NT2/D1 (cell line): ENCODE data around the gene TOM1L2.

Experiments used
- DNase-seq: peaks from one replicate; pipeline ENCODE4 v3.0.0-alpha.2; 2011; ENCODE audit warnings: low read depth, low spot score
- H3K27me3 ChIP-seq: 2 replicates; pipeline ENCODE4 v1.6.0; 2011; ENCODE audit warnings: mild to moderate bottlenecking; ENCODE audit not compliant: insufficient read length, insufficient read depth
- H3K36me3 ChIP-seq: 2 replicates; pipeline ENCODE4 v1.6.1; 2011; ENCODE audit warnings: mild to moderate bottlenecking, low read length, mixed read lengths; ENCODE audit not compliant: insufficient read depth, insufficient read length
- H3K4me1 ChIP-seq: 2 replicates; pipeline ENCODE4 v1.5.1; 2011; ENCODE audit not compliant: insufficient read depth, insufficient read length
- H3K4me3 ChIP-seq: 2 replicates; pipeline ENCODE4 v1.5.1; 2011; ENCODE audit warnings: low read depth; ENCODE audit not compliant: insufficient read length
- H3K9ac ChIP-seq: 2 replicates; pipeline ENCODE4 v1.6.0; 2011; ENCODE audit warnings: low read depth; ENCODE audit not compliant: insufficient read length
- H3K9me3 ChIP-seq: 2 replicates; pipeline ENCODE4 v1.5.1; 2011; ENCODE audit warnings: mild to moderate bottlenecking, low read length; ENCODE audit not compliant: insufficient read depth
- SUZ12 ChIP-seq: IDR thresholded peaks from 2 replicates; pipeline ENCODE4 v1.6.1; 2011; ENCODE audit not compliant: insufficient read length, insufficient read depth; ENCODE audit errors: extremely low read depth
- YY1 ChIP-seq: IDR thresholded peaks from 2 replicates; pipeline ENCODE4 v1.6.1; 2011; ENCODE audit not compliant: insufficient read length, insufficient read depth
- ZNF274 ChIP-seq: IDR thresholded peaks from 2 replicates; pipeline ENCODE4 v1.6.1; 2011; ENCODE audit warnings: mild to moderate bottlenecking, low read depth, low read length

The TOM1L2 gene

DNA sequence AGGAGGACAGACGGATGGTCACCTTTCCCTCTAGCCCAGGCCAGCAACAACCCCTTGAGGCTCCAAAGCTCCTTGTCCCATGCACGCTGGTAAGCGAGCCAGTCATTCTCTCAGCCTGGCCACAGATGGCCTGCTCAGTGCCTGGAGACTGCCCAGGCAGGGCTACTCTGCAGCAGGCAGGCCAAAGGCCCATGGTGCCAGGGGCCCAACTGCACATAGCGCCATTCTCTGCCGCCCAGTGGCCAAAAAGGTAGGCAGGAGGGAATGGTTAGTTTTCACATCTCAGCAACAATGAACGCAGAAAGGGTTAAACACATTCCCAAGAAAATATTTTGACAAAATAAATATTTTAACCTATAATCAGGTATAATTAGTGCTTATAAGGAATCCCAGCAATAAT lies 127.7 kb downstream of the TOM1L2 start:
- Histone ChIP-seq H3K9ac (no peak overlapping the region), H3K36me3 (no peaks in the 10 kb centered on the region), H3K4me3 (no peak overlapping the region), H3K9me3 (no peaks in the 10 kb centered on the region), H3K27me3 (no peaks in the 10 kb centered on the region), H3K4me1 (peaks cover 17% of the 10 kb centered on the region)
- DNase-seq, result no peak
- TF ChIP-seq YY1 (no peak), SUZ12 (no peak)

DNA sequence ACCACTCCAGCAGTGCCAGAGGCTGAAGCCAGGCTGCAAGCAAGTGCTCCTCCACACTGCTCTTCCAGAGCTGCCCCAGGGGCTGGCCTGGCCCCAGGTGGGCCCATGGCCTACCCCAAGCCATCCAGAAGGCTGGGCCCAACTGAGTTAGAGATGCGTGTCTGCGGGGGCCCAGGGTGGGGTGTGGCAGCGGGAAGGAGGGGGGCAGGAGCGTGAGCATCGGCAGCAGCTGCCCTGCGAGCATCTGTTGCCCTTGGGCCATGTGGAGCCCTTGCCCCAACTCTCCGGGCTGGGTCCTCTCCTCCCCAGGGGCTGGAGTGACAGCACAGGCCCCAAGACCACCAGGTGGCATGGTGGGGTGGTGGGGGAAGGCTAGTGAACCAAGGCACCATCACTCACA lies 128.1 kb downstream of the TOM1L2 start:
- no peaks in the 10 kb centered on the region for H3K9me3 ChIP-seq
- no peaks in the 10 kb centered on the region for H3K36me3 ChIP-seq
- TF ChIP-seq ZNF274 (no peak), SUZ12 (no peak), YY1 (no peak)
- no peak overlapping the region for H3K9ac ChIP-seq
- no peaks in the 10 kb centered on the region for H3K27me3 ChIP-seq
- peaks cover 16% of the 10 kb centered on the region for H3K4me1 ChIP-seq
- DNase-seq, result no peak
- no peak overlapping the region for H3K4me3 ChIP-seq

DNA sequence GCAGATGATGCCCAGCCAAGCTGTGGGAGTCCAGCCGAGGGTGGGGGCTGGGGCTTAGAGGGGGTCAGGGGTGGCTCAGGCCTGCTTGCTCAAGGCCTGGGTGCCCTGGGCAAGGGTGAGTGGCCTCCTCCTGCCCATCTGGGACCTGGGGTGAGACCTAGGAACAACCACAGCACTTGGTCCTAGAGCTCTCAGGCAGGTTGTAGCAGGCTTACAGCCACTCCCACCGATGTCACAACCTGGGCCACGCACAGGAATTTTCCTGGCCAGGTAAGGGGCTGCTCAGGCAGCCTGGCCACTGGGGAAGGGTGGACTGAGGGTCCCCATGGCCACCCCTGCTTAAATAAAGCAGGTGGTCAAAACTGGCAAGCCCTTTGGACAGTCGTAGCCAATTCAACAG lies 129.1 kb downstream of the TOM1L2 start:
- no peak for TF ChIP-seq YY1
- no peak for TF ChIP-seq ZNF274
- TF ChIP-seq SUZ12, result no peak
- H3K9me3 ChIP-seq, result no peaks in the 10 kb centered on the region
- no peak overlapping the region for H3K4me3 ChIP-seq
- no peak for DNase-seq
- no peaks in the 10 kb centered on the region for H3K27me3 ChIP-seq
- peaks cover 14% of the 10 kb centered on the region for H3K4me1 ChIP-seq
- no peak overlapping the region for H3K9ac ChIP-seq
- no peaks in the 10 kb centered on the region for H3K36me3 ChIP-seq

DNA sequence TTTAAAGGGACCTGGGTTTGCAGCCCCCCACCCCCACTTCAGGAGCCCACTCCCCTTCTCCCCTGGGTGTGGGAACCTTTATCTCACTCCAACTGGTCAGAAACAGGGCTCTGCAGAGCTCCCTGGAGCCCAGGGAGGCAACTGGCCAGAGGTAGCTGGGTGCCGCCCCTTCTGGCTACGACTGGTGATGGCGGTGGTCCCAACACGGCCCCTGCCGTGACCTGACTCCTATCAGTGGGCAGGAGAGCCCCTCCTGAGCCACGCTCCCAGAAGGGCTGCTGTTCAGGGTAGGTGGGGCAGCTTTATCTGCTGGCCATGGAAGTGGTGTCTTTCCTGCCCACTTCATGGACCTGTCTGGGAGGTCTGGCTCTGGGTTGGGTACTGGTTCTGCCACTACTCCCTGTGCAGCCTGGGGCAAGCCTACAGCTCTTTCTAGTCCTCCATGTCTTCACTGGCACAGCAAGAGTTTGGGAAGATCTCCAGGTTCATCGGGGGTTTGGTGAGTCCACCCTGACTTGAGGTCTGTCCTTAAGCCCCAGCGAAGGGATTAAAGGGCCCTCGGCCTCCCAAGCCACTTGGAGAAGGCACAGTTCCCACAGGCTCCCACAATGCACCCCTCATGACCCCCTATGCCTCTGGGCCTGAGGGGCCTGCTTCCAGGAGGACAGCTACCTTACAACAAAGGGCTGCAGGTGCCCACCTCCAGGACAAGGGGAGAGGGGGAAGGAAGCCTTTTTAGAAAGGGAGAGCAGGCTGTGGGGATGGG lies 129.9 kb downstream of the TOM1L2 start:
- Histone ChIP-seq H3K27me3 (no peaks in the 10 kb centered on the region), H3K9ac (peak overlapping the region; percentile 18), H3K36me3 (no peaks in the 10 kb centered on the region), H3K9me3 (no peaks in the 10 kb centered on the region), H3K4me3 (no peak overlapping the region), H3K4me1 (peaks cover 14% of the 10 kb centered on the region)
- TF ChIP-seq ZNF274 (no peak), SUZ12 (no peak), YY1 (no peak)
- no peak for DNase-seq

DNA sequence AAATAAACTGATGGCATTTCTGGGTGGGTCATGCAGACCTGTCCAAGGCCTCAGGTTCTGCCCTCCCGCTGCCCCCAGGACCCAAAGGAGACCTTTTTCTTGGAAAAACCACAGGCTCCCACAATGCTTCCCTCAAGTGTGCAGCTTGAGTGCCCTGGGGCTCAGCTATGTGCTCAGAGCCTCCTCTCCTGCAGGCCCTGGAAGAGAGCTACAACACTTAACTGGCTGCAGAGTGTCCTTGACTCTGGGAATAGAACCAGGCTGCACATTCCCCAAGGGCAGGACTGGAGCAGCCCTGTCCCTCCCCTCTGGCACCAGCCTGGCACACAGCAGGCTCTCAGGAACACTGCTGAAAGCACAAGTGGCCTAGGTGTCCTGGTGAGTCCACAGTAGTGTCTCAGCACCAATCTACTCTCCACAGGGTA lies 130.6 kb downstream of the TOM1L2 start:
- DNase-seq, result no peak
- TF ChIP-seq ZNF274, result no peak
- TF ChIP-seq SUZ12, result no peak
- no peak for TF ChIP-seq YY1
- Histone ChIP-seq H3K9ac (peak overlapping the region; percentile 36), H3K27me3 (no peaks in the 10 kb centered on the region), H3K9me3 (no peaks in the 10 kb centered on the region), H3K4me1 (peaks cover 11% of the 10 kb centered on the region), H3K4me3 (no peak overlapping the region), H3K36me3 (no peaks in the 10 kb centered on the region)

DNA sequence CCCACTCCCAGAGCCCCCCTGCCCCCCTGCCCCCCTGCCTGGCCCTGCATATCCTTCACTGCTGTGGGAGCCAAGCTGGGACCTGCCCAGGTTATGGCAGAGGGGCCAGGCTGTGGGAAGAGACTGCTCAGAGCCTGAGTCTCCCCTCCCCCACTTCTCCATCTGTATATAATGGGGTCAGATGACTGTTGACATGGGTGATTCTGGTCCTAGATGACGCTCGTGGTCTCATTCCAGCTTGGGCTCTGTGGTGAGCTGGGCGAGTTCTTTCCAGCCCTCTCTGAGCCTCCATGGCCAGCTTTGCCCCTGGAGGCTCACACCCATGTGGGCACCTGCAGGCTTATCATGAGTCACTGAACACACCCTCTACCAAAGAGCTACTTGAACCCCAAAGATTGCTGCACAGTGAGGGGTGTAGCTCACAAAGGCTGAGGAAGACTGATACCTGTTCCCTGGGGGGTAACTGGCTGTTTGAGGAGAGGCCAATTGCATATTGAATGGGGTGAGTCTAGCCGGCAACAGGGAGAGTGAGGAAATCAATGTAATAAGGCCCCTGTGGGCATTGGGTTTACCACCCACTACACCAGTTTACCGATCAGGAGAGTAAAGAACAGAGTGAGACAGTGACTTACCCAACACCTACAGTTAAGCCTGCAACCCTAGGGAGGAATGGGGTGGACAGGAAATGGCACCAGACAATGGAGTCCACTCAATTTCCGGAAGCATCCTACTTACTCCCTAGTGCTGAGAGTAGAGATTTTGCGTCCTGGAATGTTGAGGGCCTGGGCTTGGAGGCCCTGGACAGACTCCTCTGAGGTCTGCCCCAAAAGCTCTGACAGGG lies 131.2 kb downstream of the TOM1L2 start:
- H3K36me3 ChIP-seq, result no peaks in the 10 kb centered on the region
- no peak for TF ChIP-seq ZNF274
- TF ChIP-seq YY1, result no peak
- DNase-seq, result no peak
- no peaks in the 10 kb centered on the region for H3K9me3 ChIP-seq
- no peaks in the 10 kb centered on the region for H3K27me3 ChIP-seq
- peak overlapping the region; percentile 85 for H3K9ac ChIP-seq
- H3K4me3 ChIP-seq, result no peak overlapping the region
- H3K4me1 ChIP-seq, result peaks cover 10% of the 10 kb centered on the region

DNA sequence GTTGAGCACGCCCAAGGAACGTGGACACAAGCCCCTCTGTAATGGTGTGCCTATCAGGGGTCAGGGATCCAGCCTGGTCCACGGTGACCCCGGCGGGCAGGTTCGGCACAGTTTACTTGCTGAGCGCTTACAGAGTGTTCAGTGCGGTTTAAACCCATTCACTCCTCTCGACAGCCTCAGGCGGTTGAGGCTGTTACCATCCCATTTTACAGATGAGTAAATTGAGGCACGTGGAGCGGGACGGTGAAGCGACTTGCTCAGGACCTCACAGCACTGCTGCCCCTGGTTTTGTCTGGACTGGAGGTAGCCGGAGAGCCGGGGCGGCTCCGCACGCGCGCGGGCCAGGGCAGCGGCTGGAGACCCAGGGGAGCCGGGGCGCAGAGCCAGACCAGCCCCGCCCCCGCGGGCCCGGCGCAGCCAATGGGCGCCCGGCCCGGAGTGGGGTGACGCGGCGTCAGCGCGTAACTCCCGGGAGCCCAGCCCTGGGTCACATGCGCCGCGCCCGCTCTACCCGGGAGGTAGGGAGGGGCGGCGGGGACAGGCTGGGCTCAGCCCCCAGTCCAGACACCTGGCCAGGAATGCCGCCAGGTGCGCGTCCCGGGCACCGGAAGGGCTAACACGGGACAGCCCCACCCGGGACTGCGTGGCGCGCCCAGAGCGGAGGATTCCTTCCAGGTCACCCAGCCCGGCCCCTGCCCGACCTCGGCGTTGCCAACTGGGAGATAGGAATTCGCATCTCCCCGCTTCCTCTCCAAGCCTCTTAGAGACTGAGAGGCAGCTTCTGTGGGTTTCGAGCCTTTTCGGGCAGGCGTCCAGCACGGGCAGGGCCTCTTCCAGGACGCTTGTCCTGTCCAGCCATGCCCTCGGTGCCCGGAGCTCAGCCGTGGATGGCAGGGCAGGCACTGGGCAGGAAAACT lies 132.2 kb downstream of the TOM1L2 start:
- DNase-seq, result no peak
- Histone ChIP-seq H3K4me1 (peaks cover 13% of the 10 kb centered on the region), H3K9ac (peak overlapping the region; percentile 93), H3K9me3 (no peaks in the 10 kb centered on the region), H3K27me3 (no peaks in the 10 kb centered on the region), H3K36me3 (peaks cover 4% of the 10 kb centered on the region), H3K4me3 (peak overlapping the region; percentile 71)
- TF ChIP-seq YY1 (no peak), ZNF274 (no peak), SUZ12 (no peak)
